ENCODE data around the gene GMEB2.
"Not testable (repeated sequence)": the region's sequence is repeated elsewhere in the genome, so short reads cannot be mapped to it uniquely, and the experiment has no call there.

GRCh38 chr20:63559485-63560332, 67.2 kb downstream of the GMEB2 start:
- TF ChIP-seq CTCF (IDR thresholded peaks at IDR 0.05); GABPA (IDR thresholded peaks at IDR 0.05; ENCODE audit: low read depth); CHD2 (IDR thresholded peaks at IDR 0.05; ENCODE audit: low read length, partially characterized antibody); USF2 (IDR thresholded peaks at IDR 0.05; ENCODE audit: borderline replicate concordance, low read depth, low read length); EZH2phosphoT487 (IDR thresholded peaks at IDR 0.05; ENCODE audit: borderline replicate concordance, low read depth); FOSL2 (IDR thresholded peaks at IDR 0.05; ENCODE audit: borderline replicate concordance, low read depth); RAD21 (IDR thresholded peaks at IDR 0.05; ENCODE audit: low read length): not testable (repeated sequence)
